UCSD-AML1 (cell line): ENCODE results near the gene AIFM3.
"Not testable (repeated sequence)": the region's sequence is repeated elsewhere in the genome, so short reads cannot be mapped to it uniquely, and the experiment has no call there.

Experiments used
- DNase-seq: peaks from one replicate; lab custom pipeline; 2025; ENCODE audit not compliant: unreplicated experiment; lab: John Stamatoyannopoulos, UW

AIFM3 gene

GRCh38 chr22:20966883-20967696 is at the start of gene AIFM3:
TSS of gene AIFM3 (plus strand) at chr22:20967255. CDS start at chr22:20967945, 690 bp downstream.
- DNase-seq, result no peak

GRCh38 chr22:20918663-20919218 is 48.3 kb upstream of the AIFM3 start:
- DNase-seq, result no peak

GRCh38 chr22:20919718-20920117 is 47.3 kb upstream of the AIFM3 start:
- DNase-seq, result no peak

GRCh38 chr22:20920881-20921203 is 46.2 kb upstream of the AIFM3 start:
- DNase-seq, result no peak

- no peak for DNase-seq
These were observed 44.8 kb upstream of the AIFM3 start for GRCh38 chr22:20922141-20922751.

GRCh38 chr22:20926243-20926642 is 40.8 kb upstream of the AIFM3 start:
- DNase-seq, result no peak

GRCh38 chr22:20927940-20928572 is 39.0 kb upstream of the AIFM3 start:
- no peak for DNase-seq

- no peak for DNase-seq
These were observed 38.5 kb upstream of the AIFM3 start for GRCh38 chr22:20928573-20928967.

- DNase-seq, result no peak
These were observed 37.1 kb upstream of the AIFM3 start for GRCh38 chr22:20930004-20930403.

GRCh38 chr22:20930435-20930834 is 36.6 kb upstream of the AIFM3 start:
- DNase-seq, result not testable (repeated sequence)

GRCh38 chr22:20931126-20931654 is 35.9 kb upstream of the AIFM3 start:
- no peak for DNase-seq

- DNase-seq, result no peak
These were observed 33.1 kb upstream of the AIFM3 start for GRCh38 chr22:20933910-20934309.

- DNase-seq, result not testable (repeated sequence)
These were observed 32.0 kb upstream of the AIFM3 start for GRCh38 chr22:20935049-20935448.

- not testable (repeated sequence) for DNase-seq
These were observed 31.1 kb upstream of the AIFM3 start for GRCh38 chr22:20935780-20936539.

- DNase-seq, result no peak
These were observed 29.8 kb upstream of the AIFM3 start for GRCh38 chr22:20937031-20937793.

- DNase-seq, result no peak
These were observed 29.0 kb upstream of the AIFM3 start for GRCh38 chr22:20937794-20938671.

- not testable (repeated sequence) for DNase-seq
These were observed 27.4 kb upstream of the AIFM3 start for GRCh38 chr22:20939457-20940185.

- no peak for DNase-seq
These were observed 26.8 kb upstream of the AIFM3 start for GRCh38 chr22:20940186-20940651.
